Esophagus squamous epithelium (tissue), 4 donors: ENCODE measurements around the gene RERGL.
"Not testable (repeated sequence)": the region's sequence is repeated elsewhere in the genome, so short reads cannot be mapped to it uniquely, and the experiment has no call there.

Source experiments
- POLR2A ChIP-seq, 4 donors: fragments of 450-650 bp; IDR thresholded peaks; one replicate each; pipeline ENCODE4 v1.6.1; 2017; ENCODE audit warnings: antibody characterized with exemption in 4 of 4, mild to moderate bottlenecking in 4 of 4, moderate library complexity in 3 of 4
- TF ChIP-seq, protein P1 (sequence below), 6 experiments: fragments of 450-650 bp in 4 of 6; fragments of 200-600 bp in 2 of 6; sonication (generic) in 2 of 6; IDR thresholded peaks; one replicate each; pipeline ENCODE4 v1.5.1; 2016 to 2019; ENCODE audit warnings: antibody characterized with exemption in 6 of 6, mild to moderate bottlenecking in 4 of 6, moderate library complexity in 4 of 6

DNA sequence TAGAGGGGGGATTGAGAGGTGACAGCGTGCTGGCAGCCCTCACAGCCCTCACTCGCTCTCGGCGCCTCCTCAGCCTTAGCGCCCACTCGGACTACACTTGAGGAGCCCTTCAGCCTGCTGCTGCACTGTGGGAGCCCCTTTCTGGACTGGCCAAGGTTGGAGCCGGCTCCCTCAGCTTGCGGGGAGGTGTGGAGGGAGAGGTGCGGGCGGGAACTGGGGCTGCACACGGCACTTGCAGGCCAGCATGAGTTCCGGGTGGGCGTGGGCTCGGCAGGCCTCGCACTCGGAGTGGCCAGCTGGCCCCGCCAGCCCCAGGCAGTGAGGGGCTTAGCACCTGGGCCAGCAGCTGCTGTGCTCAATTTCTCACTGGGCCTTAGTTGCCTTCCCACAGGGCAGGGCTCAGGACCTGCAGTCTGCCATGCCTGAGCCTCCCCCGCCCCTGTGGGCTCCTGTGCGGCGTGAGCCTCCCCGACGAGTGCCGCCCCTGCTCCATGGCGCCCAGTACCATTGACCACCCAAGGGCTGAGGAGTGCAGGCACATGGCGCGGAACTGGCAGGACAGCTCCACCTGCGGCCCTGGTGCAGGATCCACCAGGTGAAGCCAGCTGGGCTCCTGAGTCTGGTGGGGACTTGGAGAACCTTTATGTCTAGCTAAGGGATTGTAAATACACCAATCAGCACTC, 49.8 kb downstream of the RERGL start:
- TF ChIP-seq, protein P1, sequence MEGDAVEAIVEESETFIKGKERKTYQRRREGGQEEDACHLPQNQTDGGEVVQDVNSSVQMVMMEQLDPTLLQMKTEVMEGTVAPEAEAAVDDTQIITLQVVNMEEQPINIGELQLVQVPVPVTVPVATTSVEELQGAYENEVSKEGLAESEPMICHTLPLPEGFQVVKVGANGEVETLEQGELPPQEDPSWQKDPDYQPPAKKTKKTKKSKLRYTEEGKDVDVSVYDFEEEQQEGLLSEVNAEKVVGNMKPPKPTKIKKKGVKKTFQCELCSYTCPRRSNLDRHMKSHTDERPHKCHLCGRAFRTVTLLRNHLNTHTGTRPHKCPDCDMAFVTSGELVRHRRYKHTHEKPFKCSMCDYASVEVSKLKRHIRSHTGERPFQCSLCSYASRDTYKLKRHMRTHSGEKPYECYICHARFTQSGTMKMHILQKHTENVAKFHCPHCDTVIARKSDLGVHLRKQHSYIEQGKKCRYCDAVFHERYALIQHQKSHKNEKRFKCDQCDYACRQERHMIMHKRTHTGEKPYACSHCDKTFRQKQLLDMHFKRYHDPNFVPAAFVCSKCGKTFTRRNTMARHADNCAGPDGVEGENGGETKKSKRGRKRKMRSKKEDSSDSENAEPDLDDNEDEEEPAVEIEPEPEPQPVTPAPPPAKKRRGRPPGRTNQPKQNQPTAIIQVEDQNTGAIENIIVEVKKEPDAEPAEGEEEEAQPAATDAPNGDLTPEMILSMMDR (IDR thresholded peaks at IDR 0.05): not testable (repeated sequence)
- not testable (repeated sequence) for TF ChIP-seq POLR2A (IDR thresholded peaks at IDR 0.05)
